Calu3 (cell line): ENCODE measurements around the gene EP400. TPM values are rescaled to one million over a fixed set of nuclear protein-coding genes. Genes with fewer than 3 reads are reported as not detected.

Experiments used
- BruUV-seq: library from RNA; stranded (reverse); fragments of 400-500 nt; replicated peaks from 2 replicates; lab custom pipeline; 2021; lab: Mats Ljungman, UMichigan
- CTCF ChIA-PET: fragments of 300-600 bp; sonication (Branson Sonifier 250); formaldehyde crosslinking; loops from one replicate; lab custom pipeline; 2022; ENCODE audit warnings: antibody characterized with exemption; lab: Charles Lee
- DNase-seq: peaks from one replicate; pipeline ENCODE4 v3.0.0; 2022
- H3K27ac Mint-ChIP-seq: one replicate; pipeline ENCODE4 v1.8.0; 2022; ENCODE audit warnings: mixed read lengths; ENCODE audit not compliant: unreplicated experiment
- H3K27me3 Mint-ChIP-seq: one replicate; pipeline ENCODE4 v1.8.0; 2022; ENCODE audit warnings: mixed read lengths; ENCODE audit not compliant: unreplicated experiment
- H3K36me3 Mint-ChIP-seq: one replicate; pipeline ENCODE4 v1.8.0; 2022; ENCODE audit warnings: mild to moderate bottlenecking, moderate library complexity, mixed read lengths; ENCODE audit not compliant: insufficient read depth, unreplicated experiment
- H3K4me1 Mint-ChIP-seq: one replicate; pipeline ENCODE4 v1.8.0; 2022; ENCODE audit warnings: mild to moderate bottlenecking, low read depth, mixed read lengths; ENCODE audit not compliant: unreplicated experiment
- H3K4me3 Mint-ChIP-seq: one replicate; pipeline ENCODE4 v1.8.0; 2022; ENCODE audit warnings: mild to moderate bottlenecking, low read depth, moderate library complexity, mixed read lengths; ENCODE audit not compliant: unreplicated experiment
- H3K9me3 Mint-ChIP-seq: one replicate; pipeline ENCODE4 v1.8.0; 2022; ENCODE audit warnings: low read depth, mixed read lengths; ENCODE audit not compliant: unreplicated experiment
- CTCF ChIP-seq: fragments of 200-600 bp; IDR thresholded peaks from one replicate; pipeline ENCODE4 v1.8.0; 2022; ENCODE audit warnings: antibody characterized with exemption; ENCODE audit not compliant: unreplicated experiment
- intact Hi-C: fragments of 100-400 bp; cut with micrococcal nuclease; formaldehyde crosslinking; loops from one replicate; pipeline ENCODE4 v1.10.0; 2022; ENCODE audit not compliant: unreplicated experiment
- total RNA-seq: library from RNA; stranded (reverse); gene quantifications from 2 replicates; pipeline ENCODE4 v1.2.3, GENCODE V29; 2022

EP400 gene
- total RNA-seq, 1 experiment from 2014 or later = 88.7 TPM

- H3K36me3 Mint-ChIP-seq = peaks cover 39% of the 10 kb centered on the region
- CTCF ChIA-PET = no interaction called here
- no peak for DNase-seq
- BruUV-seq = no TSS peak
- H3K27me3 Mint-ChIP-seq = no peaks in the 10 kb centered on the region
- H3K27ac Mint-ChIP-seq = no peak overlapping the region
- TF ChIP-seq CTCF = no peak
- H3K4me3 Mint-ChIP-seq = no peak overlapping the region
- H3K9me3 Mint-ChIP-seq = no peaks in the 10 kb centered on the region
- H3K4me1 Mint-ChIP-seq = no peaks in the 10 kb centered on the region
- intact Hi-C loops = no loop called here
Observed at GRCh38 chr12:132056320-132056719, 106.6 kb downstream of the EP400 start.

- Mint-ChIP-seq H3K9me3 (no peaks in the 10 kb centered on the region), H3K36me3 (peaks cover 42% of the 10 kb centered on the region), H3K27me3 (no peaks in the 10 kb centered on the region), H3K27ac (no peak overlapping the region), H3K4me3 (no peak overlapping the region), H3K4me1 (no peaks in the 10 kb centered on the region)
- BruUV-seq = no TSS peak
- intact Hi-C loops = no loop called here
- CTCF ChIA-PET = no interaction called here
- DNase-seq = no peak
- no peak for TF ChIP-seq CTCF
Observed at GRCh38 chr12:132056951-132057350, 107.2 kb downstream of the EP400 start.

- peaks cover 43% of the 10 kb centered on the region for H3K36me3 Mint-ChIP-seq
- CTCF ChIA-PET = no interaction called here
- no TSS peak for BruUV-seq
- H3K9me3 Mint-ChIP-seq = no peaks in the 10 kb centered on the region
- DNase-seq = no peak
- intact Hi-C loops = no loop called here
- no peaks in the 10 kb centered on the region for H3K27me3 Mint-ChIP-seq
- no peak overlapping the region for H3K4me3 Mint-ChIP-seq
- no peak overlapping the region for H3K27ac Mint-ChIP-seq
- no peaks in the 10 kb centered on the region for H3K4me1 Mint-ChIP-seq
- no peak for TF ChIP-seq CTCF
Observed at GRCh38 chr12:132057691-132058090, 107.9 kb downstream of the EP400 start.

GRCh38 chr12:132061197-132061596 lies 111.5 kb downstream of the EP400 start:
- no peak for DNase-seq
- no peaks in the 10 kb centered on the region for H3K9me3 Mint-ChIP-seq
- no TSS peak for BruUV-seq
- H3K36me3 Mint-ChIP-seq = peaks cover 36% of the 10 kb centered on the region
- no peak for TF ChIP-seq CTCF
- intact Hi-C loops = no loop called here
- no peak overlapping the region for H3K27ac Mint-ChIP-seq
- no peak overlapping the region for H3K4me3 Mint-ChIP-seq
- CTCF ChIA-PET = no interaction called here
- H3K4me1 Mint-ChIP-seq = no peaks in the 10 kb centered on the region
- H3K27me3 Mint-ChIP-seq = no peaks in the 10 kb centered on the region
